HL-60 (cell line): ENCODE data around the gene NCAPG2.

Source experiments
- DNase-seq, 2 experiments: peaks; one replicate each; pipeline ENCODE4 v3.0.0-alpha.2; 2010 to 2020; ENCODE audit warnings: low read depth in 1 of 2, low spot score in 1 of 2
- H3K27ac ChIP-seq: fragments of 250-450 bp; sonication (Bioruptor Pico); replicated peaks from 2 replicates; pipeline ENCODE4 v1.5.1; 2020; ENCODE audit warnings: mild to moderate bottlenecking, moderate library complexity
- H3K27me3 ChIP-seq: fragments of 250-450 bp; sonication (Bioruptor Pico); 2 replicates; pipeline ENCODE4 v1.5.1; 2021; ENCODE audit warnings: mild to moderate bottlenecking, moderate library complexity; ENCODE audit not compliant: insufficient read depth, poor library complexity, severe bottlenecking
- H3K4me3 ChIP-seq: replicated peaks from 2 replicates; pipeline ENCODE4 v1.5.1; 2011; ENCODE audit warnings: mild to moderate bottlenecking, control low read depth, low read length; ENCODE audit not compliant: insufficient read depth
- GABPA ChIP-seq: IDR thresholded peaks from 2 replicates; pipeline ENCODE4 v1.6.1; 2012; ENCODE audit warnings: low read depth
- POLR2AphosphoS5 ChIP-seq: IDR thresholded peaks from 2 replicates; pipeline ENCODE4 v1.6.1; 2012; ENCODE audit warnings: low read depth
- REST ChIP-seq: IDR thresholded peaks from 2 replicates; pipeline ENCODE4 v1.6.1; 2012; ENCODE audit warnings: low read depth; ENCODE audit not compliant: insufficient replicate concordance
- SPI1 ChIP-seq: IDR thresholded peaks from 2 replicates; pipeline ENCODE4 v1.6.1; 2012; ENCODE audit warnings: low read depth, mild to moderate bottlenecking, borderline replicate concordance
- TF ChIP-seq, protein P1 (sequence below): IDR thresholded peaks from one replicate; pipeline ENCODE4 v1.5.1; 2011; ENCODE audit warnings: low read length, control low read depth, inconsistent platforms; ENCODE audit not compliant: insufficient read depth

The NCAPG2 gene

DNA sequence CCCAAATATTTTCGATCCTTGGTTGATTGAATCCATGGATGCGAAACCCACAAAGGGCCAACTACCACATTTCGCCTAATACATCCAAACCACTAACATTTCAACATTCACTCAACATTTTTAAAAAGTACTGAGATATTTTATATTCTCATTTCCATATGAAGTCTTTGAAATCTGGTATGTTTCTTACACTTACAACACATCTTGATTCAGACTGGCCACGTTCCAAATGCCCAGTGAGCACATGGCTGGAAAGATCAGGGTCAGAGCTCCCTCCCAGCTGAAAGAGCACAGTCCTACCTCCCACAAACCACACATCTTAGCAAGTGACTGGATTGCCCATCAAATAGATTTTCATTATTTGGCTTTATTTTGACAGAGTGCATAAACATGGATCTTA is 18.9 kb downstream of the NCAPG2 start:
- TF ChIP-seq REST (no peak), GABPA (no peak), POLR2AphosphoS5 (no peak), SPI1 (no peak)
- Histone ChIP-seq H3K4me3 (no peak overlapping the region), H3K27ac (no peak overlapping the region), H3K27me3 (no peaks in the 10 kb centered on the region)
- no peak for DNase-seq

DNA sequence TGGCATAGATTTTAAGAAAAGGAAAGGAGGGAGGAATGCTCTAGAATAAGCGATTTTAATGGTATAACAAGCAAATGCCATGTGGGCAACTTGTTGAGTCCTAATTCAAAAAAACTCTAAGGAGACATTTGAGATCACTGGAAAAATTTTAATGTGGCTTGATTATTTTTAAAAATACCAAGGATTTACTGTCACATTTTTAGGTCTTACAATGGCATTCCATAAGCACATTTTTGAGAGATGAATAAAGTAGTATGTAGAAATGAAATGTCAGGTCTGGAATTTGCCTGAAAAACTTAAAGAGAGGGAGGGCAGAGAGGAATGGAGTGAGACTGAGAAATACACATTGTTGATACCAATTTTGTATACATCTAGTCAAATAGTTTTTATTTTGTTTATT is 20.3 kb downstream of the NCAPG2 start:
- H3K27me3 ChIP-seq: no peaks in the 10 kb centered on the region
- no peak for DNase-seq
- no peak for TF ChIP-seq GABPA
- no peak for TF ChIP-seq SPI1
- no peak for TF ChIP-seq REST
- TF ChIP-seq, protein P1, sequence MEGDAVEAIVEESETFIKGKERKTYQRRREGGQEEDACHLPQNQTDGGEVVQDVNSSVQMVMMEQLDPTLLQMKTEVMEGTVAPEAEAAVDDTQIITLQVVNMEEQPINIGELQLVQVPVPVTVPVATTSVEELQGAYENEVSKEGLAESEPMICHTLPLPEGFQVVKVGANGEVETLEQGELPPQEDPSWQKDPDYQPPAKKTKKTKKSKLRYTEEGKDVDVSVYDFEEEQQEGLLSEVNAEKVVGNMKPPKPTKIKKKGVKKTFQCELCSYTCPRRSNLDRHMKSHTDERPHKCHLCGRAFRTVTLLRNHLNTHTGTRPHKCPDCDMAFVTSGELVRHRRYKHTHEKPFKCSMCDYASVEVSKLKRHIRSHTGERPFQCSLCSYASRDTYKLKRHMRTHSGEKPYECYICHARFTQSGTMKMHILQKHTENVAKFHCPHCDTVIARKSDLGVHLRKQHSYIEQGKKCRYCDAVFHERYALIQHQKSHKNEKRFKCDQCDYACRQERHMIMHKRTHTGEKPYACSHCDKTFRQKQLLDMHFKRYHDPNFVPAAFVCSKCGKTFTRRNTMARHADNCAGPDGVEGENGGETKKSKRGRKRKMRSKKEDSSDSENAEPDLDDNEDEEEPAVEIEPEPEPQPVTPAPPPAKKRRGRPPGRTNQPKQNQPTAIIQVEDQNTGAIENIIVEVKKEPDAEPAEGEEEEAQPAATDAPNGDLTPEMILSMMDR: no peak
- TF ChIP-seq POLR2AphosphoS5: no peak
- no peak overlapping the region for H3K4me3 ChIP-seq
- H3K27ac ChIP-seq: no peak overlapping the region

- Histone ChIP-seq H3K27me3 (no peaks in the 10 kb centered on the region), H3K4me3 (no peak overlapping the region), H3K27ac (no peak overlapping the region)
- no peak for DNase-seq
- TF ChIP-seq, protein P1: no peak
- TF ChIP-seq REST (no peak), GABPA (no peak), SPI1 (no peak), POLR2AphosphoS5 (no peak)
Measured at GRCh38 chr7:158683541-158683940, 21.1 kb downstream of the NCAPG2 start.
